Gastrocnemius medialis (tissue), 4 donors: ENCODE measurements around the gene TMSB15A. TPM values are rescaled to one million over a fixed set of nuclear protein-coding genes. Genes with fewer than 3 reads are reported as not detected.
"Not testable (repeated sequence)": the region's sequence is repeated elsewhere in the genome, so short reads cannot be mapped to it uniquely, and the experiment has no call there.

Experiments
- ATAC-seq, 2 donors: fragments of 150-250 bp; one replicate each; pipeline ENCODE4 v1.9.1; 2016
- DNase-seq, 2 donors: peaks; one replicate each; pipeline ENCODE4 v3.0.0-alpha.2; 2019
- H3K27ac ChIP-seq, 4 donors: fragments of 200-600 bp; sonication (generic); 1 replicate in 1 of 4; 2 replicates in 3 of 4; pipeline ENCODE4 v1.5.1; 2016 to 2018; ENCODE audit warnings: mild to moderate bottlenecking in 2 of 4, moderate library complexity in 1 of 4
- H3K27me3 ChIP-seq, 3 donors: fragments of 200-600 bp; sonication (generic) in 2 of 3; 1 replicate in 1 of 3; 2 replicates in 2 of 3; pipeline versions ENCODE4 v1.5.1 to v1.6.0; 2016 to 2019; ENCODE audit warnings: mild to moderate bottlenecking in 1 of 3, moderate library complexity in 1 of 3
- H3K36me3 ChIP-seq, 2 donors: fragments of 200-600 bp; sonication (generic) in 1 of 2; one replicate each; pipeline ENCODE4 v1.5.1; 2017 to 2018
- H3K4me1 ChIP-seq, 2 donors: fragments of 200-600 bp; sonication (generic) in 1 of 2; one replicate each; pipeline ENCODE4 v1.5.1; 2016 to 2017; ENCODE audit warnings: mild to moderate bottlenecking in 2 of 2
- H3K4me3 ChIP-seq, 4 donors: fragments of 200-600 bp; sonication (generic) in 3 of 4; 1 replicate in 1 of 4; 2 replicates in 3 of 4; pipeline ENCODE4 v1.5.1; 2016 to 2019; ENCODE audit warnings: mild to moderate bottlenecking in 2 of 4
- H3K9me3 ChIP-seq, 3 donors: fragments of 200-600 bp; sonication (generic) in 2 of 3; 1 replicate in 1 of 3; 2 replicates in 2 of 3; pipeline ENCODE4 v1.5.1; 2016 to 2019
- POLR2A ChIP-seq, 2 donors: fragments of 450-650 bp; IDR thresholded peaks; one replicate each; pipeline ENCODE4 v1.6.1; 2017; ENCODE audit warnings: antibody characterized with exemption in 2 of 2, mild to moderate bottlenecking in 2 of 2, moderate library complexity in 2 of 2
- in situ Hi-C, 4 donors: fragments of 200-750 bp; cut with MboI; loops; one replicate each; pipeline versions ENCODE4 v1.15.0 to v1.8.0; 2017; ENCODE audit warnings: low sequenced_read_pairs in 4 of 4
- intact Hi-C: fragments of 100-400 bp; cut with DNase I; formaldehyde crosslinking; loops from one replicate; pipeline ENCODE4 v1.15.1; 2023; ENCODE audit warnings: low total_unique reads
- total RNA-seq, 4 donors: library from RNA; depleted of rRNA; stranded (reverse); fragments of >200 nt; gene quantifications; one replicate each; pipeline versions ENCODE4 v1.1.0 to v1.2.3, GENCODE V29; 2016
- TF ChIP-seq, protein P1 (sequence below), 5 experiments: fragments of 450-650 bp in 3 of 5; fragments of 200-600 bp in 2 of 5; sonication (generic) in 2 of 5; IDR thresholded peaks in 4 of 5; conservative IDR thresholded peaks in 1 of 5; 1 replicate in 4 of 5; 2 replicates in 1 of 5; pipeline ENCODE4 v1.5.1; 2016 to 2019; ENCODE audit warnings: antibody characterized with exemption in 5 of 5, mild to moderate bottlenecking in 3 of 5, moderate library complexity in 3 of 5

TMSB15A gene
- total RNA-seq, 4 donors from 2014 or later = not detected

DNA sequence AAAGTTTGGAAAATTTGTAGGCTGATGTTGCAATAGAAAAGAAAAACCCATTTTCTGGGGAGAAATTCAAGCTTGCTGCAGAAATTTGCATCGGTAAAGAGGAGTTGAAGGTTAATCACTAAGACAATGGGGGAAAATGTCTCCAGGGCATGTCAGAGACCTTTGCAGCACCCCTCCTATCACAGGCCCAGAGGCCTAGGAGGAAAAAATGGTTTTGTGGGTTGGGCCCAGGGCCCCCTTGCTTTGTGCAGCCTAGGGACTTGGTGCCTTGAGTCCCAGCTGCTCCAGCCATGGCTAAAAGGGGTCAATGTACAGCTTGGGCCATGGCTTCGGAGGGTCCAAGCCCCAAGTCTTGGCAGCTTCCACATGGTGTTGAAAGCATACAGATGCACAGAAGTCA is 17.8 kb downstream of the TMSB15A start:
- no peak for TF ChIP-seq POLR2A (IDR thresholded peaks at IDR 0.05)
- TF ChIP-seq, protein P1, sequence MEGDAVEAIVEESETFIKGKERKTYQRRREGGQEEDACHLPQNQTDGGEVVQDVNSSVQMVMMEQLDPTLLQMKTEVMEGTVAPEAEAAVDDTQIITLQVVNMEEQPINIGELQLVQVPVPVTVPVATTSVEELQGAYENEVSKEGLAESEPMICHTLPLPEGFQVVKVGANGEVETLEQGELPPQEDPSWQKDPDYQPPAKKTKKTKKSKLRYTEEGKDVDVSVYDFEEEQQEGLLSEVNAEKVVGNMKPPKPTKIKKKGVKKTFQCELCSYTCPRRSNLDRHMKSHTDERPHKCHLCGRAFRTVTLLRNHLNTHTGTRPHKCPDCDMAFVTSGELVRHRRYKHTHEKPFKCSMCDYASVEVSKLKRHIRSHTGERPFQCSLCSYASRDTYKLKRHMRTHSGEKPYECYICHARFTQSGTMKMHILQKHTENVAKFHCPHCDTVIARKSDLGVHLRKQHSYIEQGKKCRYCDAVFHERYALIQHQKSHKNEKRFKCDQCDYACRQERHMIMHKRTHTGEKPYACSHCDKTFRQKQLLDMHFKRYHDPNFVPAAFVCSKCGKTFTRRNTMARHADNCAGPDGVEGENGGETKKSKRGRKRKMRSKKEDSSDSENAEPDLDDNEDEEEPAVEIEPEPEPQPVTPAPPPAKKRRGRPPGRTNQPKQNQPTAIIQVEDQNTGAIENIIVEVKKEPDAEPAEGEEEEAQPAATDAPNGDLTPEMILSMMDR (IDR thresholded peaks at IDR 0.05 in 4 of 5, conservative IDR thresholded peaks at IDR 0.05 in 1 of 5) = no peak
- Histone ChIP-seq H3K4me1 (no peaks in the 10 kb centered on the region), H3K27me3 (peaks cover 0 to 5% (median 0%) of the 10 kb centered on the region in 3 donors), H3K4me3 (no peak overlapping the region), H3K36me3 (no peaks in the 10 kb centered on the region), H3K27ac (no peak overlapping the region), H3K9me3 (no peaks in the 10 kb centered on the region)
- ATAC-seq = no peak
- in situ Hi-C loops (loop anchor here in 1 of 4 donors (25.0 kb wide), 1 partner anchor 339 kb away; no protein-coding TSS in a partner anchor), intact Hi-C loops (no loop called here)
- no peak for DNase-seq

DNA sequence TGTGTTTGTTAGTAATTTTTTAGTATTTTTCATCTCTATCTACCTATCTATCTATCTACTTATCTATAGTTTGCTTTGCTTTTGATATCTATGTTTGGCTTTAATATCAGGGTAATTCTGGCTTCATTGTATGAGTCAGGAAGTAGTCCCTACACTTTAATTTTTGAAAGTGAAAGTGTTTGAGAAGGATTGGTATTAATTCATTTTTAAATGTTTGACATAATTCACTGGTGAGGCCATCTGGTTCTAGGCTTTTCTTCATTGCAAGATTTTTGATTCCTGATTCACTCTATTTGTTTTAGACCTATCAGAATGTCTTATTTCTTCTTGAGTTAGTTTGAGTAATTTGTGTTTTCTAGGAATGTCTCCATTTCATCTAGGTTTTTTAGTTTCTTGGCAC is 24.8 kb downstream of the TMSB15A start:
- in situ Hi-C loops (loop anchor here in 1 of 4 donors (25.0 kb wide), 1 partner anchor 346 kb away; no protein-coding TSS in a partner anchor), intact Hi-C loops (no loop called here)
- no peak overlapping the region for H3K4me3 ChIP-seq
- no peaks in the 10 kb centered on the region for H3K36me3 ChIP-seq
- no peak overlapping the region for H3K27ac ChIP-seq
- DNase-seq = no peak
- H3K27me3 ChIP-seq = no peaks in the 10 kb centered on the region
- no peaks in the 10 kb centered on the region for H3K9me3 ChIP-seq
- ATAC-seq = no peak
- TF ChIP-seq, protein P1 (IDR thresholded peaks at IDR 0.05 in 4 of 5, conservative IDR thresholded peaks at IDR 0.05 in 1 of 5) = no peak
- no peak for TF ChIP-seq POLR2A (IDR thresholded peaks at IDR 0.05)
- no peaks in the 10 kb centered on the region for H3K4me1 ChIP-seq

DNA sequence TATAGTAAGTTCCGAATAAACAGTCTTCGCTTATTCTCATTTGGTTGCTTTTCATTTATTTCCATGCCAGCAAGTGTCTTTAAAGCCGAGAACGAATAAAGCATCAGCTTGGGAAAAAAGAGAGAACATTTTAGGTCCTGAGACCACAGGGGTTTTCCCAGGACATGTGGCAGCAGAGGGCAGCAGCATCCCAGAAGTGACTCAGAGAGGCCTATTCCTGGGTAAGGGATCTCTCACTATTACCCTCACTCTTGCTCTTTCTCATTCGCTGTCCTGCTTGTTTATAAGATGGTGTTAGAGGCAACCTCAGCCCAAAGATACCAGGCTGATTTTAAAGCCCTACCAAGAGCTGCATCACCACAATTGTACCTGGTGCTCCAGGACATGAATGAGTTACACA is 37.8 kb downstream of the TMSB15A start:
- in situ Hi-C loops = loop anchor here in 1 of 4 donors (25.0 kb wide), 1 partner anchor 359 kb away; no protein-coding TSS in a partner anchor
- H3K4me3 ChIP-seq, H3K27ac ChIP-seq, H3K27me3 ChIP-seq, ATAC-seq, intact Hi-C loops, H3K4me1 ChIP-seq, DNase-seq, H3K9me3 ChIP-seq, H3K36me3 ChIP-seq: not testable (repeated sequence)

DNA sequence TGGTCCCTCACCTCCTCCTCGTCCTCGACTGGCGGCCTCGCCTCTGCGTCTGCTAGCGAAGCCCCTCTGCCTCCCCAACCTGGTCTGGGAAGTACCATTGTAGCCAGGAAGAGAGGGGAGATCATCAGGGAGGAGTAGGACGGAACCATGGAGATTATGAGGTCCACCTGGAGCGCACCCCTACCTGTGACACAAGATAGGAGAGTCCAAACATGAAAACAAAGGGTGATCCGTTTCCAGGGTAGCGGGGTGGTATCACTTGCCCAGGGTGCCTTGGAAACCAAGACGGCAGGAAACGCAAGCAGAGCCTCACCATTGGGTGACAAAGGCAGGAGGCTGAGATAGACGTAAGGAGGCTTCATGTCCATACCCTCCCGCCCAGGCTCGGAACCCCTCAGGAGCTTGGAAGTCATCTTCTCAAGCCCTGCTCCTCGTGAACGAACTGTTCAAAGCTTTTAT is 44.7 kb downstream of the TMSB15A start, which contains the start of gene TCP11X2:
Gene TCP11X2 (minus strand): TSS at position 51 of the 459 bp plus-strand sequence.
- H3K4me1 ChIP-seq, in situ Hi-C loops, DNase-seq, H3K9me3 ChIP-seq, H3K36me3 ChIP-seq, H3K27ac ChIP-seq, H3K27me3 ChIP-seq, intact Hi-C loops, H3K4me3 ChIP-seq, ATAC-seq: not testable (repeated sequence)

DNA sequence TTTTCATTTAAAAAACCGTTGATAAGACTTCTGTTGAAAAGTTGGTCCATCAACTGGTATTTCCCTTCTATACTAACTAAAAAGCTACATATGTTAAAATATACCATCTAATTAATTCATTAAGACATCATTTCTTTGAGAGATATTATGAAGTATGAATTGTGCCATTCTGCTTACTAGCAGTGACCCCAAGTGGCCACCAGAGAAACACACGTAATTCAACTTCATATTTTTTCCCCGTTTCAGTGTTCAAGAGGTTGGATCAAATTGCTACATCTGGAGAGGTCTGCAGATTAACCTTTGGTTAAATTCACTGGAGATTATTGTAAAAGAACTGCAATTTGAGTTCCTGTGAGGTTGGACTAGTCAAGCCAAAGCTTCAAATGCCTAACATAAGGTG is 46.3 kb downstream of the TMSB15A start:
- DNase-seq, H3K9me3 ChIP-seq, H3K27me3 ChIP-seq, ATAC-seq, H3K27ac ChIP-seq, intact Hi-C loops, H3K4me3 ChIP-seq, in situ Hi-C loops, H3K4me1 ChIP-seq, H3K36me3 ChIP-seq: not testable (repeated sequence)

Other genes with a start within 250 kb of the TMSB15A start
- gene NXF2B, start 76.7 kb downstream of the TMSB15A start, total RNA-seq = not detected
- gene TCP11X2, start 44.9 kb downstream of the TMSB15A start, total RNA-seq = not detected
- gene ARMCX5, start 82.8 kb upstream of the TMSB15A start, total RNA-seq = 1 to 10 TPM; 2.4 to 7.9 (median 4.9) TPM
- gene GPRASP1, start 134.7 kb upstream of the TMSB15A start, total RNA-seq = 1 to 10 TPM in 3 of 4 donors, under 1 TPM in 1; 0.98 to 2.1 (median 1.4) TPM
- gene GPRASP2, start 195.7 kb upstream of the TMSB15A start, total RNA-seq = 1 to 10 TPM in 3 of 4 donors, under 1 TPM in 1; 0.80 to 3.6 (median 2.1) TPM
- gene GPRASP3, start 204.0 kb upstream of the TMSB15A start, total RNA-seq = 1 to 10 TPM; 1.4 to 3.4 (median 2.7) TPM